HG03439 (cell line): ENCODE data around the gene EXOC6.

ENCODE experiments used
- ATAC-seq: cut with Tn5 transposase; IDR thresholded peaks from one replicate; pipeline ENCODE4 v1.9.1; 2021; ENCODE audit warnings: mild to moderate bottlenecking, moderate library complexity; ENCODE audit not compliant: unreplicated experiment

The EXOC6 gene

DNA sequence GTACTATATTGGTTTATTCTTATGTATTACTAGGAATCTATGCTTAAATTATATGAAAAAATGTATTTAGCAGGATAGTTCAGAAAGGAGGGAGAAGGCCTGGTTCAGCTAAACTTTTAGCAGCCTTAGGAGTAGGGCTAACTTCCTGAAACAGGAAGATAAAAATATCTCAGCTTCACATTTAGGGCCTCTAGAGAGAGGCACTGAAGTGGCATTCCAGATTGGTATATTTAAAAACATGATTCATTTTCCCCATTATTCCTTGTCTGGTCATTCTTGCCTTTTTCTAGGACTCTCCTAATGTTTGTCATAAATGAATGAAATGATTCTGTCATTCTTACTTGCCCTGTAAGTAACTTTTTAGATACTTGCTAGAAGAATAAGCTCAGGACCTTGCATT lies 149.3 kb downstream of the EXOC6 start:
- ATAC-seq, result no peak

DNA sequence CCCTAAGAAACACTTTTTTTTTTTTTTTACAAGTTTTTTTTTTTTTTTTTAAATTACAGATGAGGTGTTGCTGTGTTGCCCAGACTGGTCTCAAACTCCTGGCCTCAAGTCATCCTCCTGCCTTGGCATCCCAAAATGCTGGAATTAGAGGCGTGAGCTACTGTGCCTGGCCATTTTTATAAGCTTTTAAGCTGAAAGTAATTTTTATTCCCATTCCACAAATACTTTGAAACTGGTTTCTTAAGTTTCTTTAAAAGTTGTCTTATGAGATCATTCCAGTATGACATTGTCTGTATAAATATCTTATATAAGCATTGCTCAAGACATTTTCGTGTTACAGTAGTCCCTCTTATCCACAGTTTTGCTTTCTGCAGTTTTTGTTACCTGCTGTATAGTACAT lies 150.9 kb downstream of the EXOC6 start:
- ATAC-seq, result no peak

DNA sequence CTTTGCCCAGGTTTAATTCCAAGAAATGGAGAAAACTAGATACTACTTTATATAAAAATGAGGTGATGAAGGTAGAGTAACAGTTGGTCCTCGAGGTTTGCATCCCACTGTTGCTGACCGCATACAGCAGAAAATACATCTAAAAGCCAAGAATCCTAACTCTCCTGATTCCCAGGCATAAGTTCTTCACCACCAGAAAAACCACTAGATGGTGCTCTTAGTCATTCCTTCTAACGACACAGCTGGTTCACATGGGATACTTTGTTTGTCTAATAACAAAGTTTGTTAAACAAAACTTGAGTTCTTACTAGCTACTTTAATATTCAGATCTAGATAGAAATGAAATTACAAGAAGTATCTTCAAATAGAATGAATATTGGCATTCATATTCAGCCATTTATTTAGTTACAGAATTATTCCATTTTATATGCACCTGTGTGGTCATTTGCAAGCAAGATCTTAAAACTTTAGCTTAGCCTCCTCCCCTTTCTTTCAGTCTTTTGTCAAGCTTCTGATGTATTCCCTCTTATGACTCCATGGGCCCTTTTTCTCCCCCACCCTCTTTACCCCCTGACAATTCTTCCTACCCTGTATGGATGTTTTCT lies 158.2 kb downstream of the EXOC6 start:
- no peak for ATAC-seq

DNA sequence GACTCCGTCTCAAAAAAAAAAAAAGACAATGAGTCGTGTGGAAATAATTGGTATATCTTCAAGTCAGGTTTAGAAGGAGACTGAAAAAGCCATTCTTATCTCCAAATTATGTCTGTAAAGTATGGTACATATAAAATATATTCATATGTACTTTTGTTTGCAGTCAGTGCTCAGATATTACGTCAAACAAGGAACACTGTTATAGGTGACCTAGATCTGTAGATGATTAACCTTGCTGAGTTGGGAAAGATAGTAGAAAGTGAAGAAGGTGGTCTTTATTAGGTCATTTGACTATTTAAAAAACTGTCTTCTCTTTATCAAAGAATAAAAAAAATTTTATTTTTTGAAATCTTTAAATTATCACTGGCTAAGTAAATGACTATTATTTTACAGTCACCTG lies 167.4 kb downstream of the EXOC6 start:
- ATAC-seq, result no peak

DNA sequence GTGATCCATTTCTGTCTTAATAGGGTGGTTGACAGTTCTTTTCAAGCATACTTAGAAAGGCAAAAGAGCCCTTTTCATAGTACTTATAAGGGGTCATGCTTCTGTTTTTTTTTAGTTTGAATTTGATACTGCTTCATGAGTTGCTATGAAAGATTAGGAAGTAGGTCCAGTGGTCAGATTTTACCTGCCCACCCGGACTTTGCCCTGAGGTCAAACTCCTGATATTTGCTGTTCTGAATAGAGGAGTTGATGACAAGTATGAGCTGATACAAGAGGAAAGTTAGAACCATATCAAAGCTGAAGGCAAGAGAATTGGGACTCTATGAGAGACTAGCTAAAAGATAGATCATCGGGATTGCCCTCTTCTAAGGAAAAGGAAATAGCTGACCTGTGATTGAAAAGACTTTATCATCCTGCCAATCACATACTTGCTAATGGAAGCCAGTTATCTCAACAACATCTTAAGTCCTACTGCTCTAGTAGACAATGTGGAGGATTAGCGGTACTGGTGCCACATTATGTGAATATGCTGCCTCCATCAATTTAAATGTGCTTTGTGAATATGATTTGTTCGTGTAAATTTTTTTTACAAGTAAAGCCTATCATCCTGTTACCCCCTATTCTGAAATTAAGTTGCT lies 174.8 kb downstream of the EXOC6 start:
- ATAC-seq, result no peak

DNA sequence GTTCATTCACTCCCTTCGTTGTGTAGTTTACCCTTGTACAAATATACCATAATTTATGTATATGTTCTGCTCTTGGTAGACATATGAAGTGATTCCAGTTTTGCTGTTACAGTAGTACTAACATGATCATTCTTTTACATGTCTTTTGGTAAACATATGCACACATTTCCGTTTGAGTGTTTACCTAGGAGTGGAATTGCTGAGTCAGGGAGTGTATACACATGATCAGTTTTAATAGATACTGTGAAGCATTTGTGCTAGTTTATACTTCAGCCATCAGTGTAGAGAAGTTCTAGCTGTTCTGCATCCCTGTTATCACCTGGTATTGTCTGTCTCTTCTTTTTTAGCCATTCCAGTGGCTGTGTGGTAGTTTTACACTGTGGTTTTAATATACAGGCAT lies 177.8 kb downstream of the EXOC6 start:
- ATAC-seq, result no peak

DNA sequence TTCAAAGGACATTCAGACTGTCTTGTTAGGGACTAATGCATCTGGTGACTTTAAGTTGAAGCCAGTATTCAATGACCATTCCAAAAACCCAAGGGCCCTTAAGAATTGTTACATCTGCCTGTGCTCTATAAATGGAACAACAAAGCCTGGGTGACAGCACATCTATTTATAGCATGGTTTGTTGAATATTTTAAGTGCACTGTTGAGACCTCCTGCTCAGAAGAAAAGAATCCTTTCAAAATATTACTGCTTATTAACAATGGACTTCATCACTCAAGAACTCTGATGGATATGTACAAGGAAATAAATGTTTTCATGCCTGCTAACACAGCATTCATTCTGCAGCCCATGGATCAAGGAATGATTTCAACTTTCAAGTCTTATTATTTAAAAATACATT lies 179.2 kb downstream of the EXOC6 start:
- ATAC-seq, result no peak

DNA sequence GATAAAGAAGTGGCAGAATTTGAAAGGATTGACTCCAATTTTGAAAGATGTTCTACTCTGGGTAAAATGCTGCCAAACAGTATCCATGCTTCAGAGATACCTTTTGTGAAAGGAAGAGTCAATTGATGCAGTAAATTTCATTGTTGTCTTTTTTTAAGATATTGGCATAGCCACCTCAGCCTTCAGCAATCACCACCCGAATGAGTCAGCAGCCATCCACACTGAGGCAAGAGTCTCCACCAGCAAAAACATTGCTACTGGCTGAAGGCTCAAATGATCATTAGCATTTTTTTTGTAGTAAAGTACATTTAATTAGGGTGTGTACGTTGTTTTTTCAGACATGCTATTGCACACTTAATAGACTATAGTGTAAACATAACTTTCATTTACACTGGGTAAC lies 180.6 kb downstream of the EXOC6 start:
- ATAC-seq, result no peak

DNA sequence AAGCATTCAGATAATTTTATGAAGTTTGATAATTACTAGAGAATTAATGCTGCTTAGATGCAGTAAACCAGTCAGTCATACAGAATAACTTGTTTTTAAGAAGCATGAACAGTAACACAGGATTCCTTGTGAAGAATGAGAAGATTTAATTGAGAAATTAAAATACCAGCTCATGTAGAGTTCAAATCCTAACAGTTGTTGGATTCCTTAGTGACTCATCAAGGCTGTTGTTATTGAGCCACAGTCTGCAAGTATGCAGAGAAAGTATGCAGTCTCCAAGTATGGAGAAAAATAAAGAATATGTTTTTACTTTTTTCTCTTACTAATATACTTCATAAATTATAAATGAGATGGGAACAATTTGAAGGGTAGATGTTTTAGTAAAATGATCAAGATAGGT lies 182.1 kb downstream of the EXOC6 start:
- ATAC-seq, result no peak

DNA sequence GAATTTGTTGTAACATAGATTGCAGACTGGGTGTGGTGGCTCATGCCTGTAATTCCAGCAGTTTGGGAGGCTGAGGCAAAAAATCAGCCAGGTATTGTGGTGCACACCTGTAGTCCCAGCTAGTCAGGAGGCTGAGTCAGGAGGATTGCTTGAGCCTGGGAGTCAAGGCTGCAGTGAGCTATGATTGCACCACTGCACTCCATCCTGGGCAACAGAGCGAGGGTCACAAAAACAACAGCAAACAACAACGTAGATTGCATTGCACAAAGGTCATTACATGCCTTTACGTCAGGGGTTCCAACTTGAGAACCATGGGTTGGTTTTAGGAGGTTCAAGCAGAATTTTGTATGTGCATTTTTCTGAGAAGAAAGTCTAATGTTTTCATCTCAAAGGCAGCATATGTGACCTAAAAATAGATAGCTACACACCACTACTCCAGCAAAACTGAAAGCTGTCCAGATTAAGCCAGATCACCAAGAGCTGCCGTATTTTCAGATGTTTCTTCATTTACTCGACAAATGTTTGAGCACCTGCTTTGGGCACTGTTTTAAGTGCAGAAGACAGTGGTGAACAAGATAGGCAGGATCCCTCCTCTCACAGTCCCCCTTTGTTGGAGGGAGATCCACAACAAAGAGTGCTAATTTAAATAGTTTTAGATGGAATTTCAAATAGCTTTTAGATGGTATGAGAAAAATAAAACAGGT lies 183.9 kb downstream of the EXOC6 start:
- ATAC-seq, result no peak

DNA sequence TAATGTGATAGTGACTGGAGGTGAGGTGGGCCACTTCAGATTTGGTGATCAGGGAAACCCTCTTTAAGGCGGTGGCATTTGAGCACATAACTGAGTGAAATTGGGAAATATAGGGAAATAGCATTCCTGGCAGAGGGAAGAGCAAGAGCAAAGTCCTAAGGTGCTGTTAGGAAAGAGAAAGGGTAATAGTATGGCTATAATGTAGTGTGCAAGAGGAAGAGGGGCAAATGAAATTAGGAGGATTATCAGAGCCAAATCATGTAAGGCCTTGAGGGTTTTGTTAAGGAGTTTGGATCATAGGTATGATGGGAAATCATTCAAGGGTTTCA lies 184.5 kb downstream of the EXOC6 start:
- ATAC-seq, result no peak

DNA sequence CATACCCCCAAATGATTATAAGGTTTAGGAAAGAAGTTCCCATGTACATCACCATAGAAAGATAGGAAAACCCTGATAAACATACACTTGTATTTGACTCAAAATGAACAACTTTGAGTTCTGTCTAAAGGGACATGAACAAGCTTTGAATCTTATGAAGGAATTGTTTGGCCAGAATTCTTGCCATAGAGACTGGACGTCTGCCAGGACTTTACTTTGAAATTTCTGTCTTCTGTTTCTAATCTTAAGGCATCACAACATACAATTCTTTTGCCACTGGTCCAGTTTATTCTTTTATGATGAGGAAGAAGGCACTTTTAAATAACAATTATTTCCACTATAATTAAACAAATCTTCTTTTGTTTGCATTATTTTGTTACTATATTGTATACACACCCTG lies 186.1 kb downstream of the EXOC6 start:
- ATAC-seq, result no peak

DNA sequence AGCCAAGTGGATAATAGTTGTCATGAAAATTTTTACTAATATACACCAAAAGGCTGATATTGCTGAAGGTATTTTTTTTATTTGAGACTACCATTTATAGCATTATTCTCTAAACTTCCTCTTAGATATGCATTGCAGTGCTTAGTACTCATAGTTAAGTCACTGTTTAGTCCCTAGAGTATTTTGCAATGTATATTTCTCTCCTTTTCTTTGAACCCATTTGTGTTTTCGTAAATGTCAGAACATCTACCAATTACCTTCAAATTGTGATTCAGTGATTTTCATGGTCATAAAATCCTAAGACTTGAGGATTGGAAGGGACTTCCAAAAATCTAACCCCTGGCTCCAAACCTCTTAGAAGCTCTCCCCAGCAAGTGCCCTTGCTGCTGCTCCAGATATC lies 190.8 kb downstream of the EXOC6 start:
- no peak for ATAC-seq

DNA sequence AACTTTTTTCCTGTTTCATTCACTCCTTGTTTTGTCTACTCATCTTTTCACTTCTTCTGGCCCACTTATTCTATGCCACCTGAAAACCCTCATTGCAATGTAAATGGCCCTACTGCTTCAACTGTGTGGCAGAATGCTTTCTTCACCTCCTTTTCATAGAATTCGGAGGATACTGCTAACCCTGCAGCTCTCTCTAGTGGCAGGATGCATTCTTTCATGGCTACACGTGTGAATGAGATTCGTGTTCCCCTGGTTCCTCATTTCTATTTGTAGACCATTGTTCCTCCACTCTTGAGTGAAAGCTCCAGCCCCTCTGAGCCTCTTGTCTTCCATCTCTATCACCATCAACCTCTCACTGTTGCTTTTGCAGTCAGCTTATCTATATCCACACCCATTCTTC lies 191.4 kb downstream of the EXOC6 start:
- no peak for ATAC-seq

DNA sequence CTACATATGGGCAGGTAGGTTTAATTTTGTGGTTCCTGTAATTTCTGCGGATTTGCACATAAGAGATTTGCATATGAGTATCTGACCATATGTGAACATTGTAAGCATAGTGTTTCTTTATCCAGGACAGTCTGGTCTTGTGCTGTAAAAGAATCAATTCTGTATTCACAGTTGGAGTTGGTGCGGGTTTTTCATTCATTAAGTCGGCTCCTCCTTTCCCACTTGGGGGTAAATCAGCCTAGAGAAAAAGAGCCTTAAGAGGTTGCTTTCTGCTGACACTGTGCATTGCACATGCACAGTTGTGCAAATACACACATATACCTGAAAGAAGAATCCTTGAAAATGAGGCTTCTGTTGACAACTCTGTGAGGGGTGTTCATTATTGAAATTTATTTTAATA lies 206.2 kb downstream of the EXOC6 start:
- ATAC-seq, result no peak

DNA sequence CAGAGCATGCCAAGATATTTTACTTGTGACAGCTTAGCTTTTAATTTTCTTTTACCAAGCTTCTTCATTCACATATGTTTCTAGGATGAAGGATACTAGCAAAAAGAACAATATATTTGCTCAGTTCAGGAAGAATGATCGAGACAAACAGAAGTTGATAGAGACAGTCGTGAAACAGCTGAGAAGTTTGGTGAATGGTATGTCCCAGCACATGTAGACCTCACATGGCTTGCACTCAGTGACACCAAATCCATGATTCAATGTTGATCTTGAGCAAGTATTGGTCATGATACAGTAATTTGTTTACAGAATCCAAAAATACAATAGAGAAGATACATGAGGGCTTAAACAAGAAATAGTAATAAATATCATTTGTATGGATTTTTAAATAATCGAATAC lies 209.8 kb downstream of the EXOC6 start:
- ATAC-seq, result no peak

DNA sequence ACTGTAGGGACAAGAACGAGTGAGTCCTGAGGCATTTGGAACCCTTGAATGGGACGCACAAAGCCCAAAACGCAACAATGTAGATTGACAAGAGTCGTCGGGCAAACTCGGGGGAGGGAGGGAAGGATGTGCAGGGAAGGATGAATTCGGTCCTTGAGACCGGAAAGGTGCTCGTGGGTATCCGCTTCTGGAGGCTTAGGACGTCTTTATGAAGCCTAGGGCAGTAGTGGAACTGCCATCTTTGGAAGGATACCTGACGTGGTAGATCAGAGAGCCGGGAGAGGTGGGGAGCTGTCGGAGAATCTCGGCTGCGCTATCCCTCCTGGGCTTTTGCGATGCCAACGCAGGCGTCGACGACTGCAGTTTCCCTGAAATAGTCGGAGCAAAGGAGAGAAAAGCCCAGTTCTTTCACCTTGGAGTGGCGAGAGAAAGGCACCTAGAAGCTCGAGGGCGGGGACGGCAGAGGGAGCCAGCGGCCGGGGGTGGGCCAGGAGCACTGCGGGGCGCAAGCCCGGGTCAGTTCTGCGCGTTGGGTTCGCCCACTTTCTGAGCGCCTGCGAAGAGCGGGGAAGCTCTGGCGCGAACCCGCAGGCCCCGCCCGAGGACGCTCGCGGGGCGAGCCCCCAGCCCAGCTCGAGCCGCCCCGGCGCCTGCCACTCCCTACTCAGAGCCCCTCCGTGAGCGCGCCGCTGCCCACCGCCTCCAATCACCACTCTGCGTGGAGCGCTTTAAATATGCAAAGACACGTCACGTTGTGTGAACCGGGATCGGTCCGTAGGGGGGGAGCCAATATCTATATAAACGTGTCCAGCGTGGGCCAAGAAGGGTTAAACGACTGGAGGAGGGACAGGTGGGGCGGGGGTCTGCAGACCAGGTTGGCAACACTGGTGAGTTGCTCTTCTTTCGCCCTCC lies 211.9 kb downstream of the EXOC6 start, which contains the start of gene CYP26C1:
TSS of gene CYP26C1 (plus strand) at position 824 of the 912 bp plus-strand sequence. CDS start 466 bp downstream, outside the sequence.
- ATAC-seq, result no peak

DNA sequence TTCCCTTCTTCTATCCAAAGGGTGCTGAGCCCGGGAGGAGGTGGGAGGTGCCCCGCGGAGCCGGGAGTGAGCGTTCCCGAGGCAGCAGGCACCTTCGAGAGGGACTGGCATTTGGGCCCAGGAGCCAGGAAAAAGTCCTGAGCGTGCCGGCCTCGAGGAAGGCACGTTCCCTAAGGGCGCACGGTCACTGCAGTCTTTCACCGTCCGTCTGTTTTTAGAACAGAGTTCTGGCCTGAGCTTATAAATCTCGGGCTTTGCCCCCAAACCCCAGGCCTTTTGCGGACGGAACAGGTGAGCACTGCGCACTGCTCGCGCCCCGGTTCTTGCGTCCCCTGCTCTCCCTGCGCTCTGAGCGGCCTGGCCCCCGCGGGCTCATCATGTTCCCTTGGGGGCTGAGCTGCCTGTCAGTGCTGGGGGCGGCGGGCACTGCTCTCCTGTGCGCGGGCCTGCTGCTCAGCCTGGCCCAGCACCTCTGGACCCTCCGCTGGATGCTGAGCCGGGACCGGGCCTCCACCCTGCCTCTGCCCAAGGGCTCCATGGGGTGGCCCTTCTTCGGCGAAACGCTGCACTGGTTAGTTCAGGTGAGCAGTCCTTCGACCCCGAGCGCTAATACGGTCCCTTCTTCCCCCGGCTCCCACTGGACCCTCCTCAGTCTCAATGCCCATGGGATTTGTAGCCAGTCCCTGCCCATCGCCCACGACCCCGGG lies 212.7 kb downstream of the EXOC6 start:
- no peak for ATAC-seq

DNA sequence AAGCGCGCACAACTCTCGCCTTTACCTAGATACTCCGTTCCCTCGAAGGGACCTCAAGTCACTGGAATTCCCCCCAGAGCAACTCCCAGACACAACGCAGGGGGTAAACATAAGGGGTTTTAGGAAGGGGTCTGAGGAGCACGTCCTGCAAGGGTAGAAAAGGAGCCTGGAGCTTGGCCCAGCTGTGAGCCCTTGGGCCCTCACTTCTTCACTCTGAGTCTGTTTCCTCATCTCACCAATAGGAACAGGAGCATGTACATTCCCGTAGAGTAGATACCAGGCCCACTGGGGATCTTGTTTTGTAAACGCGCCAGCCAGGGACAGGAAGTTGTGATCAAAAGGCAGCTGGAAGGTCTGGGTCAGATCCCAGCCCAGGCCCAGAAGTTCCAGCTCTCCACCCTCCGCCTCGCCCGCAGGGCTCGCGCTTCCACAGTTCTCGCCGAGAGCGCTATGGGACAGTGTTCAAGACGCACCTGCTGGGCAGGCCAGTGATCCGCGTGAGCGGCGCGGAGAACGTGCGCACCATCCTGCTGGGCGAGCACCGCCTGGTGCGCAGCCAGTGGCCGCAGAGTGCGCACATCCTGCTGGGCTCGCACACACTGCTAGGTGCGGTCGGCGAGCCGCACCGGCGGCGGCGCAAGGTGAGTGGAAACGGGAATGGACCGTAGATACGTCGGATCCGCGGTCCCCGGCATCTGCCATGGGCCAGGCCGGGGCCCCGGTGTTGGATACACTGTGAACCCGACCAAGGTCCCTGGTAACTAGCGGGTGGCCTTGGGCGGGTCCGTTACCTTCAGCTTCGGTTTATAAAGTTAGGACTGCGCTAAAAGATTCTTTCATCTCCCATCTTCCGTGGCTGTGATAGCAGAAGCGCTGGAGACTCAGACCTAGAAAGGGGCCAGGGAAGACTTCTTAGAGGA lies 213.5 kb downstream of the EXOC6 start:
- ATAC-seq, result no peak
